ENCODE measurements around the gene SPACA9. TPM values are rescaled to one million over a fixed set of nuclear protein-coding genes. Genes with fewer than 3 reads are reported as not detected.
A peak's percentile ranks its signal among the peaks of the same experiment; 100 is the strongest.

The SPACA9 gene
- total RNA-seq, 1 experiment from 2014 or later = 3.8 TPM

DNA sequence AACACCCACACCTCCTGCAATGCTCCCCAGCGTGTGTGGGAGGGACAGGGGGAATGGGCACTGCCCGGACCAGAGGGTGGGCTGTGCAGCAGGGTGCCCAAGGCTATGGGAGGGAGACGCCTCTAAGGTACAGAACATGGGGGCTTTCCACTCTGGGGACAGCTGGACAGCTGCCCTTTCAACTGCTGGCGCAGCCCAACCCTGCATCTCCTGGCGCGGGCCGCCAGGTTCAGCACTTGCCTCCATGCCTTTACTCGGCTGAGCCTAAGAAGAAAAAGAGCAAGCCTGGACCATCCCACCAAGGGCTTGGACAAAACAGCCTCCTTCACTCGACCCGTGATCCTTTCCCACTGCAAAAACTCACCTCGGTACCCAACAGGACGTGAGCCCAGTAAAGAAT, 15.6 kb upstream of the SPACA9 start:
- DNase-seq (ENCODE audit: low read depth) = no peak

GRCh38 chr9:132864277-132864676, 14.4 kb upstream of the SPACA9 start:
- no peak for DNase-seq (ENCODE audit: low read depth)

- no peak for DNase-seq (ENCODE audit: low read depth)
Observed at GRCh38 chr9:132864691-132865090, 14.0 kb upstream of the SPACA9 start.

- no peak for DNase-seq (ENCODE audit: low read depth)
Observed at GRCh38 chr9:132866898-132867297, 11.8 kb upstream of the SPACA9 start.

DNA sequence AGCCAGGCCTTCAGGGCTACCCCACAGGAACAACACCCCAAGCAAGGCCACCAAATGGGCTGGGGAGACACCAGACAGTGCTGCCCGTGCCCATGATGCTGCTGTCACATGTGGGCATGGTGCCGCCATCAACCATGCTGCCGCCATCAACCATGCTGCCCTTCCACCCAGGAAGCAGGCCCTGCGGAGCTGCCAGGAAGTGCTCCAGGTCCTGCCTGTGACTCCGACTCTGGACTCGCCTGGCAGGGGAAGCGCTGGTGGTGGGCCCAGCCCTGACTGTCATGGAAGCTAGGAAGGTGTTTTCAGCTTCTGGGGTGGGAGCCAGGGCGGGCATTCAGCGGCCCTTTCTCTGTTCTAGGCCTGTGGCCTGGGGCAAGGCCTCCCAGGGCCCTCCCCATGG, 9.4 kb upstream of the SPACA9 start:
- DNase-seq (ENCODE audit: low read depth) = no peak

DNA sequence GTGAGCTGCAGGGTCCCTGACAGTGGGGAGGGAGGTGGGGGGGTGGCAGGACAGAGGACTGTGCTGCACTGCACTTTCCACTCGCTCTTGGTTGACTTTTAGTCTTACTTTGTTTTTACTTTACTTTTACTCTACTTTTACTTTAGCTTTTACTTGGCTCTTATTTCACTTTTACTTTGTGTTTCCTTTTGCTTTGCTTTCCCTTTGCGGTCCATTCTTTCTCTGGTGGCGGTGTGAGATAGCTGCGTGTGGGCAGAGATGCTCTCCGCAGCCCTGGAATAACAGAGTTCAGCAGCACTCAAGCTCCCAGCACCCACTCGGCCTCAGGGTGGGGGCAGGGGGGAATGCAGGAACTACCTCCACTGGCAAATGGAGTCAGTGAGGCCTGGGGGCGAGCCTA, 5.3 kb upstream of the SPACA9 start:
- no peak for DNase-seq (ENCODE audit: low read depth)

DNA sequence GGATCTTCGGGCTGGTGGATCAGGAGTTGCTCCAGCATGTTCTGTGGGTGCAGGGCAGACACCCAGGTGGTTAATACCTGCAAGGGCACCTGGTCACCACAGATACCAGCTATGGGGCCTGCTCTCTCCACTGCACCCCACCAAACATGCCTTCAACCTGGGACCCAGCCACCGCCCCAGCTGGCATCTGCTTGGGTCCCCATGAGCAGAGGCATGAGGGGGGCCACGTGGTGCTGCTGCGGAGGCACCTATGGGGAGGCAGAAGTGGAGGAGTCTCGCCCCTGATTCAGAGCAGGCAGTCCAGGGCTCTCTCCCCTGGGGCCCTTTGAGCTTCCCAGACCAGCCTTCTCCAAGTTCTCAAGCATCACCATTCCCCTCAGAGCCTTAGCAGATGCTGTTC, 3.5 kb upstream of the SPACA9 start:
- DNase-seq (ENCODE audit: low read depth) = no peak

DNA sequence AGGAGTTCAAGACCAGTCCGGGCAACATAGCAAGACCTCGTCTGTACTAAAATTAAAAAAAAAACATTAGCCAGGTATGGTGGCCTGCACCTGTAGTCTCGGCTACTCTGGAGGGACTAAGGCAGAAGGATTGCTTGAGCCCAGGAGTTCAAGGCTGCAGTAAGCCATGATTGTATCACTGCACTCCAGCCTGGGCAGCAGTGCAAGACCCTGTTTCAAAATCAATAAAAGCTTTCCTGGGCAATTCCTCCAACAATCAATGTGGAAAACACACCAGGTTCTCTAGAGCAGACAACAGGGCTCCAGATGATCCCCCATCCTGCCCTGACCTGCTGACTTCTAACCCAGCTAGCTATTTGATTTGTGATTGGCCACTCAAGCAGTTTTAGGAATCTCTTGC, 1.8 kb upstream of the SPACA9 start:
- no peak for DNase-seq (ENCODE audit: low read depth)

- DNase-seq (ENCODE audit: low read depth) = no peak
Observed at GRCh38 chr9:132877458-132877823, 1.3 kb upstream of the SPACA9 start.

GRCh38 chr9:132877824-132878694, 639 bp upstream of the SPACA9 start, which contains the start of gene AK8:
Gene AK8 (minus strand): TSS chr9:132878284. CDS start chr9:132878255, 29 bp downstream.
- peak; percentile 89 for DNase-seq (ENCODE audit: low read depth)

DNA sequence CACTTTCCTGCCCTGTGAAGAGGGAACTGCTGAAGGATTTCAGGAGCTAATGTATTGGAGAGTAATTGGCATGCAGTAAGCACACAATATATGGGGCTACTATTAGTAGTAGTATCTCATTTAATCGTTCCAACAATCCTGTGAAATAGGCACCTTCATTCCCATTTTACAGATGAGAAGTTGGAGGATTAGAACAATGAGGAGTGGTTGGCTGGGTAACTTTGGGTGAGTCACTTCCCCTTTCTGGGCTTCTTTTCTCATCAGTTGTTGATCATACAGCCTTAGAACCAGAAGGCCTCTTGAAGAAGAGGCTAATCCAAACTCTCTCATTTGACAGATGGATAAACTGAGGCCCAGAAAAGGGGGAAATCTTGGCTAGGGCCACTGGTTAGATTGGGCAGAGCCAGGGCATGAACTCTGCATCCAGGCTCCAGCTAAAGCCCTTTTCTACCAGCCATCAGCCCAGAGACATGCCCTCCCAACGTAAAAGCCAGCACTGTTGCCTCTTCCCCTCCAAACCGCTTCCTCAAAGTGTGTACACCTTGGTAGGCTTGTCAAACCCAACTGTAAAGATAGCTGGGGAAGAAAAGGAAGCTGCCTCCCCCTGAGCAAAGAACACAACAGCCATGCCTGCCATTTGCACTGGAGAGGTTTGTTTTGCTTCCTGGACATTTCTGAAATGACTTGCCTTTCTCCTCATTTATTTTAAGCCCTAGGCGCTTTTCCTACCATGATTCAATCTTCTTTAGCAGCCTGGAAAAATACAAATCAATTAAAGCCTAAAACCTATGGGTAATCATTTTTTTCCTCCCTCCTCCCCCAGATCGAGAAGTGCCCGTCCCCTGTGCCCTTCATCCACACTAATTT, 992 bp downstream of the SPACA9 start:
- no peak for DNase-seq (ENCODE audit: low read depth)

GRCh38 chr9:132880324-132880661, 1.6 kb downstream of the SPACA9 start:
- peak; percentile 31 for DNase-seq (ENCODE audit: low read depth)

DNA sequence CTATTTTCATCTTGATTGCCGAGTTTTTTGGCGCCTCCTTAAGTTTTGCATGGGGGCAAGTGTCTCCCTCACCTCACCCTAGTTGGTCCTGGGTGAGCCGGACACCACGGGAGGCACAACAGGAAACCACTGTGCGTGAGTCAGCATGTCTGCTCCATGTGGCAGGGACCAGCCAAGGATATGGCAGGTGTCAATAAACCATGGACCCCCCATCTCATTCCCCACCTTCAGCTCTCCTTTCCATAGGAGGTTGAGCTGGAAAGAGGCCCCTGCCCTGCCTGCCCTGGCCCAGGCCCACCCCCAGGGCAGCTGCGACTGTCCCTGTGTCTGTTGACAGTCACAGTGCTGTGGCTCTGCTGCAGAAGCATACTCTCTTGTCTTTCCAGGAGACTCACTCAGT, 3.1 kb downstream of the SPACA9 start:
- DNase-seq (ENCODE audit: low read depth) = peak; percentile 63

- no peak for DNase-seq (ENCODE audit: low read depth)
Observed at GRCh38 chr9:132882616-132883015, 3.9 kb downstream of the SPACA9 start.

GRCh38 chr9:132883349-132884294, 4.9 kb downstream of the SPACA9 start:
- no peak for DNase-seq (ENCODE audit: low read depth)

GRCh38 chr9:132885720-132886333, 7.1 kb downstream of the SPACA9 start:
- DNase-seq (ENCODE audit: low read depth) = no peak

GRCh38 chr9:132886334-132886725, 7.6 kb downstream of the SPACA9 start:
- DNase-seq (ENCODE audit: low read depth) = no peak

GRCh38 chr9:132887181-132888120, 8.8 kb downstream of the SPACA9 start:
- no peak for DNase-seq (ENCODE audit: low read depth)

- DNase-seq (ENCODE audit: low read depth) = no peak
Observed at GRCh38 chr9:132888151-132888550, 9.5 kb downstream of the SPACA9 start.

DNA sequence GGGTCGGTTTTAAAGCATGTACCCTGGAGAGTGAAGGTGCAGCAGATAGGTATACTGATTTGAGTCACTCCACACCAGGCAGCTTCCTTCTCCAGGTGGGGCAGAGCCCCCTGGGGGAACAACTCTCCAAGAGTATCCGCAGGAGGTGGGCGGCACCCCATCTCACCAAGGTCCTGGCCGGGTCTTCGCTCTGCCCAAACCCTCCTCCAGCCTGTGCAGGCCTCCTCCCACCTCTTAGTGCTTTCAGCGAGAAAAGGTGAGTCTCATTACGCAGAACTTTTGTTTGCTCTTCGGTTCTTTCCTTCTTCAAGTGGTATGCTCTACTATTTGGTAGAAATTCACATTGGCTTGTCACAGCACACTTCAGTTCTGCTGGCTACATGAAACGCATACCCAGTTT, 13.7 kb downstream of the SPACA9 start:
- no peak for DNase-seq (ENCODE audit: low read depth)
